GM04503 (cell line): Measurements from ENCODE around the gene KIAA0753.

Source experiments
- DNase-seq: peaks from one replicate; pipeline ENCODE4 v3.0.0-alpha.2; 2012; ENCODE audit warnings: low read depth

Gene KIAA0753

DNA sequence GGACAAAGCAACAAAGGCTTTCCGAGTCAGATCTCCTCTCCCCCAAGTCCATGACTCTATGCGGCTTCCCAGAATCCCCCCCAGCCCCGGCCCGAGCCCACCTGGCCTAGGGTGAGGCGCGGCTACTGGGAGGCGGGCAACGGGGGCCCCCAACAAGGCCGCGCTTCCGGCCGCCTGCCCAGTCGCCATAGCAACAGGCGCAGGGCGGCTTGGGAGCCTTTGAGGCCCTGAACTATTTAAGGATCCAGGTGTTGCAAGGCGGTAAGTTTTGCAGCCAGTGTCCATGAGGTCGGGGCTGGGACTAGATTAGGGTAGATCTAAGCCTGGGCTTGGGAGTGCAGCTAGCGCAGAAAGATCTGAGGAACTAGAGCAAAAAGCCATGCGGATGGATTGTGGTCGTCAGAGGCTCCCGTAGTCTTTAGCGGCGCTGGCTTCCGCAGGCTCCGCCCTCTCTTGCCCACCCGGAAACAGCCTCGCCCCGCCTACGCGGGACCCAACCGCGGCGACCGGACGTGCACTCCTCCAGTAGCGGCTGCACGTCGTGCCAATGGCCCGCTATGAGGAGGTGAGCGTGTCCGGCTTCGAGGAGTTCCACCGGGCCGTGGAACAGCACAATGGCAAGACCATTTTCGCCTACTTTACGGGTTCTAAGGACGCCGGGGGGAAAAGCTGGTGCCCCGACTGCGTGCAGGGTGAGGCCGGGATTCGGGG lies at the start of gene KIAA0753, which contains the start of gene TXNDC17:
TSS of gene KIAA0753 (minus strand) at position 176 of the 711 bp plus-strand sequence. CDS start 5,608 bp downstream, outside the sequence.
TSS of gene TXNDC17 (plus strand) at position 525 of the 711 bp plus-strand sequence. CDS start at position 548, 23 bp downstream.
- peak; percentile 71 for DNase-seq

DNA sequence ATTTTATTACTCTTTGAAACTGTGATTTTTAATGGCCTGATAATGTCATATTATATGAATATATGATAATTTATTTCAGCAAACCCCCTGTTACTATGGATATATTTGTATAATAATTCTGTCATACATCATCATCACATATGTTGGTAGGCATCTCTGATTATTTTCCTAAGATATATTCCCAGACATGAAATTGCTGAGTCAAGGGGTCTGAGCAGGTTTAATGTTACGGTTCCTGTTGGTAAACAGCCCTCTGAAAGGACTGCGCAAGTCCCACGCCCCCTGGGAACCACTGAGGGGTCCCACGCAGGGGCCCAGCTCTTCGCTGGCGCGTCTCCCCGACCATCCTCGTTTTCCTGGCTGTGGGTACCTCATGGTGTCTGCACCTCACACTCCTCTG lies 48.4 kb upstream of the KIAA0753 start:
- DNase-seq: no peak

DNA sequence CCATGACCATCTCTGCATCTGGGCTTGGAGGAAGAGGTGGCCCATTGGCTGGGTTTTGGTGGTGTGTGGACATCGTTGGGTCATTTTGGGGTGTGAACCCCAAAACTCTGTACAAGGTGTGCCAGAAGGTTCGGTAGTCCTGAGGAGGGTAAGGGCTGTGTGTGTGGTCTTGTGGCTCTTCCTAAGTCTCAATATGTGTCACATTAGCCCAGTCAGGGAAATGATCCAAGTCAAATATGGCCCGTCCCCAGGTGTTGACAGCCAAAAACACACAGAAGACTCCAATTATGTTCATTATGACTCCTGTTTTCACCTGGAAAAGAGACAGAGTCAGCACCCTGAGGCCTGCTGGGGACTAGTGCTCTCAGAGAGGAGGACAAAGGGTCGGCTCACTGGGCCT lies 45.5 kb upstream of the KIAA0753 start:
- no peak for DNase-seq

DNA sequence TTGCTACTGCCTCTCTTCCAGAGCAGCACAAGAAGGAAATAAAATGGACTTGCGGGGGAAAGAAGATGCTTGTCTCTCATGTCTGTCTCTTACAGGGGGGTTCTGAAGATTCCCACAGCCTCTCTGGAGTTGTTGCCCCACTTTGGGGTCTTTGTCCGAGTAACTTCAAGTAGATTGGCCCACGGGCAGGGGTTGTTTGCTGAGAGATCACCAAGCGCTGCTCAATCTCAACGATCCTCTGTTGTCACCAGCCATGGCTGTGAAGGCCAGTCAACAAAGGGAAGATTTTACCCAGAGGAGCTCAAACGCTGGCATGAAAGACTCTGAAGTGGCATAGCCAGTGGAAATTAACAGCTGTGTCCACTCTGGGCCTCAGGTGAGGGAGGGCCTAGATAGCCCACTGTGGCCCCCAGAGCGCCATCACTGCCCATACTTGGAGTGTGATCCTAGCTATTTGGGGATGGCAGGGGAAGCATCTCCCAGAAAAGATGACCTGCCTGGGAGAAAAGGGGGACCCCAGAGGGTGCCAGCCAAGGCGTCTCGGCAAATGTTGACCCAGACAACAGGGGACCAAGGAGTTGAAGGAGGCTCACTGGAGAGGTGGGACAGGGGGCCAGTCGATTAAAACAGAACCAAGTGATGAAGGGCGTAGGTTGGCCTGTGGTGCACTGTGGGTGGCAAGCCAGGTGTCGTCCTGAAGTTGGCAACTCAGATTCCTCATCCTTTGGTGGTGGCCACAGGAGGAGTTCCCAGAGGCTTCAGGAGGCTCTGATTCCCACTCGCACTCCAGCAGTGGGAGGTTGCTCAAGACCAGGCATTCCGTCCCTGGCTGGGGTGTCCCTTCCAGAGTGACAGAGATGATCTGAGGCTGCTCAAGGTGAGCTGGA lies 44.6 kb upstream of the KIAA0753 start:
- no peak for DNase-seq

DNA sequence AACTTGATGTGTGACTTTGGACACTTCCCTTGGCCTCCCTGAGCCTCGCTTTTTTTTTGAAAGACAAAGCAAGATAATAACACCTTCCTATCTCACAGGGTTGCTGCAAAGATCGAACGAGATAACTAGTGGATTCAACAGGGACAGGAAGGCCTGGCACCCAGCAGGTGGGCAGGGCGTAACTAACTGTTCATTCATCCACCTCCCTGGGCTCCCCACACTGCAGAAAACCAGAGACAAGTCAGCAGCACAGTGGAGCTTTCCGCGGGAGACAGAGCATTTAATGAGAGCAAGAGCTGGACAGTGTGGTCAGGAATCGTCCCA lies 43.9 kb upstream of the KIAA0753 start:
- DNase-seq: no peak

DNA sequence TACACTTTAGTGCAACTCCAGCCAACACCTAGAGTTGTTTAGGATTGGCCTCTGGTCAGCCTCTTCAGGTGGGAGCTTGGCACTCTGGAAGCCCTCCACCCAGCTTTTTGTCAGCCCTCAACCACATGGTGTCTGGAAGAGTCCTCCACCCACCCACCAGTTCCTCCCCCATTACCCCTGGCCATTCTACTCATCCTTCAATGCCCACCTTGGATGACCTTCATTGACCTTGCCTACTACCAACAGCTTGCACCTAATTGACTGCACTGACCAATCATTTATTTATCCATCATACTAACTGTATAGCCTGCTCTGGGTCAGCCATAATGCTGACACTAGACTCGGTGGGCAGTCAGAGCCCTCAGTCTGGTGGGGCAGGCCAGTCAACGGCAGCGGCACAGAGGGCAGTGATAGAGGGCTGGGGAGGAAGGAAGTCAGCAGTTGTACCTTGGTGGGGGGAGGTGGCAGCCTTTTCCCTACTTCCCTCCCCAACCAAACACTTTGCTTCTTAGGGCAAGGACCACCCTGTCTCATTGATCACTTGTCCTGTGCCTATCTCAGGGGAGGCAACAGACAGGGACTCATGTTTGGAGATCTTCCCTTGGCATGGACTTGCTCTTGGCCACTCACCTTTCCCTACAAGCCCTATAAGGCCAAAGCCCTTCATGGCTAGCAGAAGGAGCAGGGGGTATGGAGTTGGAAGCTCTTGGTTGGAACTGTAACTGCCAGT lies 43.4 kb upstream of the KIAA0753 start:
- no peak for DNase-seq

DNA sequence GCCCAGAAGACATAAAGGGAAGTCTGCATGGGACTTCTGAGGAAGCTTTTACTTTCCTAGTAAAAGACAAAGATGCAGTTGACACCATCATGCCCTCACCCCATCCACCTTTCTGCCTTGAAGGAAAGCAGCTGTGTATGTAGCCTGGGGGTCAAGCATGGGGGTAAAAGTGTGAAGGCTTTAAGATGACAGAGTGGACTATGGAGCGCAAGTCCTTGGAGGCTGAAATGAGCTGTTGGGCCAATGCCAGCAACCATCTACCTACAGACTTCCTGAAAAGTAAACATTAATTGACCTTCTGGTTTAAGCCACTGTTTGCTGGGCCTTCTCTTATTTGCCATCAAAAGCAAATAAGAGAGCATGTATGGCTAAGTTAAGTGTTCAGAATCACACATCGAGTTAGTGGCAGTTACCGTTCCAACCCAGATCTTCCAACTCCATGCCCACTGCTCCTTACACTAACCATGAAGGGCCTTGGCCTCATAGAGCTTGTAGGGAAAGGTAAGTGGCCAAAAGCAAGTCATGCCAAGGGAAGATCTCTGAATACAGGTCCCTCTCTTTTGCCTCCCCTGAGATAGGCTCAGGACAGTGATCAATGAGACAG lies 42.7 kb upstream of the KIAA0753 start:
- no peak for DNase-seq

DNA sequence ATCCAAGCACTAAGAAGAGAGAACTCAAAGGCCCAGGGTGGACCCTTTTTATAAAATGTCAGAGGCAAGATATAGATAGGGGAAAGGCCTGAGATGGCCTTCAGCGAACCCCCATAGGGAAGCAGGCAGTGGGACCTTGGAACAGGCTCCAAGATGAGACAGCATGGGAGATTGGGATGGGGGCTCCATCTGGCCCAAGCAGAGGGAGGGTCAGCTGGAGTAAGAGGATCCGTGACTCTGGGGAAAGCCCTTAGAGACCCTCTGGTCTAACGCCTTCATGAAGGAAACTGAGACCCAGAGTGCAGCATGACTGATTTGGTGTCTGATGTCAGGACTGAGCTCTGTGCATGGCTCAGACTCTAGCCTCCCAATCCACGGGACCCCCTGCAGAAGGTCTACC lies 41.8 kb upstream of the KIAA0753 start:
- DNase-seq: no peak

DNA sequence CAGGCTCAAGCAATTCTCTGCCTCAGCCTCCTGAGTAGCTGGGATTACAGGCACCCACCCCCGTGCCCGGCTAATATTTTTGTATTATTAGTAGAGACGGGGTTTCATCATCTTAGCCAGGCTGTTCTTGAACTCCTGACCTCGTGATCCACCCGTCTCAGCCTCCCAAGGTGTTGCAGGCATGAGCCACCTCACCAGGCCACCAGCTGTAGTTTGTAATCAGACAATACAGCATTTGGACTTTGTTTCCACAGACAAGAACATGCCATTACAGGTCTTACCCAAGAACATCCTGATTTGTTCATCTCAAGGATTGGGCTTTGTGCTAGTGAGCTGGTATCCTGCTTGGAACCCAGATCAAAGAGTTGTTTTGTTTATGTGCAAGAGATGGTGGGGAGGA lies 41.2 kb upstream of the KIAA0753 start:
- no peak for DNase-seq

DNA sequence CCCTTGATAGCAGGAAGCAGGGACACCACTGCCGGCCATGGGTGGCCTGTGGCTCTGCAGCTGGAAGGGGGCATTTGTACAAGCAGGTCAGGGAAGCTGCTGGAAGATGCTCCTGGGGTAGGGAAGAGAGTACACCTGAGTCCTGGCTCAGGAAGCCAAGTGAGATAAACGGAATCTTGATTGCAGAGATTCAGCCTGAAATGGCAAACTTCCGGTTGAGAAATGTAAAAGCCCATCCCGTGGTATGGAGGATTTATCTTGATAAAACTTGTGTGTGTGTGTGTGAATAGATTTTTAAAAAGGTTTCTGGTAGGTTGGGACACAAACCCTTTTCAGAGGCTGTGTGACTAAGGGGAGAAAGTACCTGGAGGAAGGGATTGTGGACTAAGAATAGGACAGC lies 40.7 kb upstream of the KIAA0753 start:
- DNase-seq: no peak

DNA sequence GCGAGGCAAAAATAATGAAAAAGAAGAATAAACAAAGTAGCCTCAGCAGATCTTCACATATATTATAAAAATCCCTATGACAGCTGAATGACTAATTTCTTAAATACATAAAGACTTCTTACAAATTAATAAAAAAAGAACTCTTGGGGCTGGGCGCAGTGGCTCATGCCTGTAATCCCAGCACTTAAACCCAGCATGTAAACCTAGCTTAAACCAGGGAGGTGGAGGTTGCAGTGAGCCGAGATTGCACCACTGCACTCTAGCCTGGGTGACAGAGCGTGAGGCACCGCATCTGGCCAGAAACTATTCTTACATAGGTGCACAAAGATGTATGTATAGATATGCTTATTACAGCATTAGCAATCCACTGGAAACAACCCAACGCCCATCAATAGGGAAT lies 38.7 kb upstream of the KIAA0753 start:
- no peak for DNase-seq

DNA sequence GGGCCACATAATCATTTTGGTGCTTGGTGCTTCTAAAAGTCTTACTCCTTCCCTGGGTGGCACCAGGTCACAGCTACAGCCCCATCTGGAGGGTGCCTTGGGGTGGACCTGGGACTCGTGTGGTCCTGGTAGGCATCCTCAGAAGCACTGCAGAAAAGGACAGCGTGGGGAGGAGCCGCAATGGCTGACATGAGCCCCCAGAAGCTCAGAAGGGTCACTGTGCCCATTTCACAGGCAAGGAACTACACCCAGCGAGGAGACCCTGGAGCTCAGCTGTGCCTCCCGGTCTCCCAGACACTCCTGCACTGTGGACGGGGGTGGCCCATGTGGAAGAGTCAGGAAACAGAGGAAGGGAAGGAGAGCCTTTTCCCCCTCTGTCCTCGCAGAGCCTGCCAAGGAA lies 37.4 kb upstream of the KIAA0753 start:
- no peak for DNase-seq

DNA sequence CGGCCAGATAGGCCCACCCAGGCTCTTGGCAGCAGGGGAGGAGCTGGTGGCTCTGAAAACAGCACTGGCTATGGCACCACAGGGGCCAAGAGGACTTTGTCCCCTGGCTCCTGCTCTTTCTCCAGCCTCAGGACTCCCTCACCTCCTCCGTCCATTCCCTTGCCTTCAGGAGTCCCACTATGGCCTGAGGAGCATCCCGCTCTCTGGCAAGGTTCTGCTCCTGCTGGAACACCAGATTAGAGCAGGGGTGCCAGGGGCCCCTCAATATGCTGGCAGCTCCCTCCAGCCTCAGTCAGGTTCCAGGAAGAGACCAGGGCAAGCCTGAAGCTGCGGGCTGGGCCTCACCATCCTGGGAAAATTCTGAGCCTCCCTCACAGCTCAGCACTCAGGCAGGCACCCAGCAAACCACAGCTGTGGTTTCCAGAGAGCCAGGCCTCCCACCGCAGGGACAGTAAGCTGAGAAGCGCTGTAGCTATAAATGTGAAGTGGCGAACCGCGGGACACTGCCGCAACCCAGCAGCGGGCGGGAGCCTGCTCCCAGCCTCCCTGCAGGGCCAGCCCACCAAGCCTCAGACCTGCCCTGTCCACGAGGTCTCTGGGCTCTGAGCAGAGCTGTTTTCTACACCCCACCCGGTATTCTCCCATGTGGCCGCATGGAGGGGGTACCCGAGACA lies 36.8 kb upstream of the KIAA0753 start:
- peak; percentile 21 for DNase-seq

DNA sequence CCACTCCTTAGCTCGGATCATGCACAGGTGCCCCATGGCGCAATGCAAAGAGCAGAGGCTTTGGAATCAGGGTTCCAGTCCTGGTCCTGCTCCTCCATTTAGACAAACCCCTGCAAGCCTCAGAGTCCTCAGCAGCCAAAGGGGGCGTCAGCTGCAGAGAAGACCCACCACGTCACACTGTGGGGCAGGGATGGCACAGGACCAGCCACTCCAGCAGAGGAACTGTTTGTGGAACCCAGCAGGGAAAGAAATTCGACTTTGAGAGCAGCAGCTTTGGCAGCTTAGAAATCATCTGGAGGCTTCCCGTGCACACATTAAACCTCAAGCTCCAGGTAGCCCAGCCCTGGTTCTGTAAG lies 36.3 kb upstream of the KIAA0753 start:
- DNase-seq: no peak

DNA sequence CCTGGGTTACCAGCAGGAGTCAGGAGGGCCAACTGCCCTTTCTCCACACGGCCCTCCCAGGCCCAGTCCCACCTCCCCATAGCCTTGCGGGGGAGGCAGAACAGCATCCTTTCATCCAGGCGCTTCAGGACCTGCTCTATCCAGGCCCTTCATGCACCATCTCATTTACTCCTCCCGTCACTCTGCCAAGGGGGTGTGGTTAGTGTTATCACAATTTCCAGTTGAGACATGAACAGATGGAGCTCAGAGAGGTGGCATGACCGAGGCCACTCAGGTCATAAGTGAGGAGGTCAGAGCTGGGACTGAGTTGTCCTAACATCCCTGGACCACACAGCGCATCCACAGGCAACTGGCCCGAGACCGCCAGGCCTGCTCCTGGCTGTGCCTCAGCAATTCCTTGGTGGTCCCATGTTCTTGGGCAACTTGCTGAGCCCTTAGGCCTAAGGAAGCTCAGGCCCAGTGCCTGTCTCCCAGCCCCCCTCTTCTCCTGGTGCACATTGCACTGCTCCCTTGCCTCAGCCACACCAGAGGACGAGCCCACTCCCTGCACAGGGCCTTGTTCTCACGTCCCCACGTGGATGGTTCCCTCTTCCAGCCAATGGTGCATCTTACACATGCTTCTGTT lies 34.8 kb upstream of the KIAA0753 start:
- DNase-seq: no peak

DNA sequence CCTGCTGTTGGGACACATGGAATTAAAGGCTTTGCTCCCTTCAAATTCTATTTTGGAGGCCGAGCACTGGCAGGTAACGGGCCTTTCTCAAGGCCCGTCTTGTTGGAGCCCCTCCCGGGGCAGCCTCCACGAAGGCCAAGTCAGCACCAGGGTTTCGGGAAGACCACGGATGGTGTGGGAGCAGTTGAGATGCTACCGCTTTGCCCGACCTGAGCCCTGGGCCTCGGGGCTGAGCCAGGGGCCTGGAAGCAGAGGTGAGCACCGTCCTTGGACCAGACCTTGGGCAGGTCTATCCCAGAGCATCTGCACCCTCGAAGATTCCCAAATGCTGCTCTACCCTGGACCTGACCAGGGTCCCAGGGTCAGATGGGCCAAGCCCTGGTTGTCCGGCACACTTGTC lies 34.1 kb upstream of the KIAA0753 start:
- DNase-seq: no peak

DNA sequence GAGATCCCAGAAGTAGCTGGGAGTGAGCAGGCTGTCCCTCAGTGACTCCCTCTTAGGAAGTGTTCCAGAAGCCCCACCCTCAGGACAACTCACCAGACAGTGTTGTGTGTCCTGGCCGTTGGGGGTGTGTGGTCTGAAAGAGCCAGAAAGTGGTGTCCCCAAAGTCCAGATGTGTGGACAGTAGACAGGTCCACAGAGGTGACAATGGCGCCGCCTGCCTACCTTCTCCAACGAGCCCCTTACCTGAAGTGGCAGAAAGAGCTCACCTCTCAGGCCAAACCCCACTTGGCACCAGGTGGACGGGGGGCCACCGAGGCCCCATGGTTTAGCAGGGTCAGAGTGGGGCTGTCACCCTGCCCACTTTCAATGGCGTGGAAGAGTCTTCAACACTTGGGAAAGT lies 30.9 kb upstream of the KIAA0753 start:
- no peak for DNase-seq

DNA sequence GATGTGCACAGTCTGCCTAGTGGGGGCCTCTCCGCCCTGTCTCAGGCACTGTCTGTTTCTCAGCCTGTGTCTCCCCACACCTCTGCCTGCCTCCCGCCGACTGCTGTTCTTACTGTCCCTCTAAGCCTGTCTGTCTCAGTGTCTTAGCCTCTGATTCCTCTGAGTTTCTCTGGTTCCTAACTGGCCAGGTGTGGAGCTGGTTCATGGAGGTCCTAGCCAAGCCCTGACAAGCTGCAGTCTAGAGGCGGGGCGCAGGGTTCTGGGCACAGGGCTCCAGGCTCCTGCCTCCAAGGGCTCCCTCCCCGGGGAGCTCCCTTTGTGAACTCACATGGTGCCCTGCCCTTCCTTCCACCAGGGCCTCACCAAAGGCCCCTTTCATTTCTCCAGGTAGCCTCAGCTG lies 30.5 kb upstream of the KIAA0753 start:
- no peak for DNase-seq

DNA sequence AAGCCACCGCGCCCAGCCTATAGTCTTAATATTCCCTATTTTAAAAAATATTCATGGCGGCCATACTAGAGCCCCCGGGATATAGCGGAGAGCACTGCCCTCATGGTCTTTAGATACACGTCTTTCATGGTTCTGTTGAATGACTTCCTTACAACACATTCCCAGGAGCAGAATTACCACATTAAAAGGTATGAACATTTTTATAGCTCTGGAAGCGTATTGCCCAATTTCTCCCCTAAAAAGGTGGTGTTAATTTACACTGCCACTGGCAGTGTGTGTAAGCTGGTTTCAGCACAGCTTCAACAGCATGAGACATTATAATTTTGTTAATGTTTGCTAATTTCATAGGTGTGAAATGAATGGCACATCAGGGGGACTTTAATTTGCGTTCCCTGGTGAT lies 30.1 kb upstream of the KIAA0753 start:
- DNase-seq: no peak

DNA sequence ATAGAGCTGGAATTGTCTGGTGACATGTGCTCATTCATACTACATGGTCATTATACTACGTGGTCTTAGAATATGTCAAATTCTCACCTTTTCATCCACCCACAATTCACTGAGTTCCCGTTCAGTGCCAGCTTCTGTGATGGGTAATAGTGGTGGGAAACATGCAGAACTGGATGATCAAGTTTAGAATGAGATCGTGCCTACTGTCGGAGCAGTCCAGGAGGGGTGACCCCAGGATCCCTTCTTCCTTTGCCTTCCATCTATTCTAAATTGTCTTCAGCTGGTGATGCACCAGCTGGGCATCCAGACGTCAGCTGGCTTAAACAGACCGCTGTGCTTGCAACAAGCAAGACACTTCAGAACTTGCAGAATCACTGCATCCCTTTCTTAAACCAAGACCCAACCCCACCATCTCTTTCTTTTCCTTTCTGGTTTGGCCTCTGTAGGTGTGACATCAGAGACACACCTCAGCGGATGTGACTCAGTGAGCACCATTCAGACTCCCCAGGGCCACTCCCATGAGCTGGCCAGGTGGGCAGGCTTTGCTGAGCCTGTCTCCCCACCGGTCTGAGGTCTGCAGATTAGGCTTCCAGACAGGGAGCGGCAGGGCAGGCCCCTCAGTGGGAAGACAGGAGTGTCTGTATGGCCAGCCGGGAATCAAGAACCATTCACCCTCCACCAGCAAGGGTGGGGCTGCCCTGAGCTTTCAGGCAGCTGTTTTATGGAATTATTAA lies 29.1 kb upstream of the KIAA0753 start:
- no peak for DNase-seq
